Measurements from ENCODE around the gene TCF15. TPM values are rescaled to one million over a fixed set of nuclear protein-coding genes. Genes with fewer than 3 reads are reported as not detected.

TCF15 gene
- total RNA-seq, result 0.07 and 0.18 TPM in 2 replicates

DNA sequence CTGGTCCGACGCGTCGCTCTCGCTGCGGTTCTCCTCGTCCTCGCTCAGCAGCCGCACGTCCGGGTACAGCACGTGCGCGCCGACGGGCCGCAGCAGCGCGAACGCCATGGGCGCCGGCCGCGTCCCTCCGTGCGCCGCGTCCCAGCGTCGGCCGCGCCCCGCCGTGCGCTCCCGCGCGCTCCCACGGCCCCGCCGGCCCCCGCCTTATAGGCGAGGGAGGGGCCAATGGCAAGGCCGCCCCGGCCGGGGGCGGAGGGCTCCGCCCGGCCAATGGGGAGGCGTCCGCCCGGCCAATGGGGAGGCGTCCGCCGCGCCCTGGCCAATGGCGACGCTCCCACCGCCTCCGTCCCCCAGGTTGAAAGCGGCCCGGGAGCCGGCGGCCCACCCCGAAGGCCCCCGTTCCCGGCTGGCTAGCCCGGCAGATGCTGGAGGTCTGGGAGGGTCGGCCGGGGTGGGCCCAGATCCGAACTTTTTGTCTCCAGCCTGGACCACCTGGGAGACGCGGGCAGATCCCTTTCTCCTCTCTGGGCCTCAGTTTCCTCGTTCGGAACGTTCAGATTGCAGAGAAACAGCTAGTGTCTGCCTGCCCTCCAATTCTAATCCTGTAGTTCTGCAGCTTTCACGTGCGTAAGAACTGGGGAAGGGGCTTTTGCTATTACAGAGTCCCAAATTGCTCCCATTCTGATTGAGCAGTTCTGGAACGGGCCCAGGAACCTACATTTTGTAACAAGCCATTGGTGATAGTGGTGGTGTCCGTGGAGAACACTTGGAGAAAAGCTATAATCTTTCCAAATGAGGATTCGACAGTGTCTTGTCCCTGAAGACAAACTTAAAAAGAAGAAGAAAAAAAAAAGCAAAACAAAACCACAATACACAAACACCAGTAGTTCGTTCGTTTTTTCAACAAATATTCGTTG lies at the start of gene TCF15:
Gene TCF15 (minus strand): TSS at position 180 of the 917 bp plus-strand sequence. CDS start 72 bp downstream, at position 108.
- no peak for DNase-seq (ENCODE audit: low read depth, low spot score)

DNA sequence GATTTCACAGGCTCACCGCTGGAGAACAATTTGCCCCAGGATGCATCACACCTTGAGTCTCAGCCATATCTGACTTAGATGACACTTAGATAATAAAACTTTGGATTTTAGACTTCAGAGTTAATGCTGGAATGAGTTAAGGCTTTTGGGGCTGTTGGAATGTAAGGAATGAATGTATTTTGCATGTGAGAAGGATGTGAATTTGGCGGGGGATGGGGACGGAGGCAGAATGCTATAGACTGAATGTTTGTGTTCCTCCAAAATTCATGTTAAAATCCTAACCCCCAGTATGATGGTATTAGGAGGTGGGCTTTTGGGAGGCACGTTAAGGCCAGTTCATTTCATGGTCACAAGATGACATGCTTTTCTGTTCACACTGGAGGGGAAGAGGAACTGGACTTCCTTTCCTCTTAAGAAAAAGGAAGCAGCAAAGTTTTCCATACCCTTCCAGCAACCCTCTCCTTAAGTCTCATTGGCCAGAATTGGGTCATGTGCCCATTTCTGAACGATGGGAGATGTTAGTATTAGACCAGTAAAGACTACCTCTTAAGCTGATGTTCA lies 48.7 kb upstream of the TCF15 start:
- no peak for DNase-seq (ENCODE audit: low read depth, low spot score)

DNA sequence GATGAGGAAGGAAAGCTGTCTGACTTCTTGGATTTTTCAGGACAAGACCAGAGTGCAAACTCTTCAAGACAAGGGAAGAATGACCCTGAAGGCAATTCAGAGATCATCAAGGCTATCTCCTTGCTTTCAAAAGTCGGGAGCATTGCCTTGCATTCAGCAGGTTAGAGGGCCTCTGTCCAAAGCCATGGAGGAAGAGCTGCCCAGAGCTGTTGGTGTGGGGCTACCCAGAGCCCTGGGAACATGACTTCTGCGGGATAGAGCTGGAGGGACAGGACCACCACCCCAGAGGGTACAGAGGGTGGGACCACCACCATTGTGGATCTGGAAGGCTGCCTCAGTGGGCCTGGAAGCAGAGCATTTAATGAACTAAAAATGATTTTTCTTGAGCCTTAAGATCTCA lies 48.1 kb upstream of the TCF15 start:
- DNase-seq (ENCODE audit: low read depth, low spot score), result no peak

- DNase-seq (ENCODE audit: low read depth, low spot score), result no peak
These were observed 45.9 kb upstream of the TCF15 start for GRCh38 chr20:655726-656624.

DNA sequence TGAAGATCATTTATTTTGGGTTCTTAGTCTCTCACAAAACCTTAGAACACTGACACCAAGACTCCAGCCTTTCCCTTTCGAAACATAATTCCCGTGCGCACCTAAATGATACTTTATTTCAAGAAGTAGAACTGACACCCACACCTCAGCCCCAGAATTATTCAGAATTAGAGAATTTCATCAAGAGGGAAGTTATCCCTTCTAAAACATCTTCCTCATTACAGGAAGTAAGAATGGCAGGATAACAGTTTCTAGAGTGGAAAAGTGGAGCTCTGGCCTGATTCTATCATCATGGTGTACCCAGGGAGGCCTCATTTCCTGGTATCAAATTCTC lies 44.3 kb upstream of the TCF15 start:
- DNase-seq (ENCODE audit: low read depth, low spot score), result no peak

GRCh38 chr20:653590-654416 lies 43.7 kb upstream of the TCF15 start:
- no peak for DNase-seq (ENCODE audit: low read depth, low spot score)

DNA sequence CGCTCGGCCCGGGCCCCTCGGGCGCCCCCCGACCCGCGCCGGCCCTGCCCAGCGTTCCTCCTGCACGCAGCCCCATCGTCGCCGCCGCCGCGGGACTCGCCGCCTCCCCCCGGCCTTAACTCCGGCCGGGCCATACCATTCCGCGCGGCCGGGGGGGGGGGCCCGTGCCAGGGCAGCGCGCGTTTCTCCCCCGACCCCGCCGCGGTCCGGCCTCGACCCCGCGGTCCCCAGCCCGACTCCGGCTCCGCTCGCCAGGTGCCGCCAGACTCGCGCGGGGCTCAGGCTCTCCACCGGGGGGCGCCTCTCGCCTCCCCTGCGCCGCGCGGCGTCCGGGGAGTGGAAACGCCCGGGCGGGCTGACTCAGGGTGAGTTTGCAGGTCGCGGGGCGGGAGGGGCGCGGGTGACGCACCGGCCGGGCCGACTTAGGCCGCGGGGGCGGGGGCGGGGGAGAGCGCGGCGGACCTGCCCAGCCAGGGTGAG lies 43.0 kb upstream of the TCF15 start, which contains the start of gene SRXN1:
Gene SRXN1 (minus strand): TSS at position 91 of the 480 bp plus-strand sequence. CDS start 15 bp downstream, at position 76.
- DNase-seq (ENCODE audit: low read depth, low spot score), result peak; percentile 75

DNA sequence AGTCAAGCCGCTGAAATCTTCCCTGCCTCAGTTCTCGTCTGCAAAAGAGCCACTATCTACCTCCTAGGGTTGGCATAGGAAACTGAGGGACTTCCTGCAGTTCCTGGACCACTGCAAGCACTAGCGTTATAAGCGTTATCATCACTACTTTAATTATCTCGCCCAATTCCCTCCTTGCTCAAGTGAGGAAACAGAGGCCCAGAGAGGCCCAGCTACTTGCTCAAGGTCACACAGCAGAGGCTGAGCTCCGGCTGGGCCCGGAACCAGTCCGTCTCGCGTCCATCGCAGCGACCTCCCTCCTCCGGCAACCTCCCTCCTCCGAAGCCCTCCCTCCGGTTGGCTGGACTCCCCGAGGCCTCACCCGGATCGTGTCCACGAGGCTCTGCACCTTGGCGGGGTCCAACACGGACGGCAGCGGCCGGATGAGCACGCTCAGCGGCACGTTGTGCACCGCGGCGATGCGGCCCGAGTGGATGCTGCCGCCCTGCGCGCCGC lies 42.6 kb upstream of the TCF15 start:
- no peak for DNase-seq (ENCODE audit: low read depth, low spot score)

GRCh38 chr20:651713-652614 lies 41.9 kb upstream of the TCF15 start:
- no peak for DNase-seq (ENCODE audit: low read depth, low spot score)

- no peak for DNase-seq (ENCODE audit: low read depth, low spot score)
These were observed 40.8 kb upstream of the TCF15 start for GRCh38 chr20:650954-651353.

DNA sequence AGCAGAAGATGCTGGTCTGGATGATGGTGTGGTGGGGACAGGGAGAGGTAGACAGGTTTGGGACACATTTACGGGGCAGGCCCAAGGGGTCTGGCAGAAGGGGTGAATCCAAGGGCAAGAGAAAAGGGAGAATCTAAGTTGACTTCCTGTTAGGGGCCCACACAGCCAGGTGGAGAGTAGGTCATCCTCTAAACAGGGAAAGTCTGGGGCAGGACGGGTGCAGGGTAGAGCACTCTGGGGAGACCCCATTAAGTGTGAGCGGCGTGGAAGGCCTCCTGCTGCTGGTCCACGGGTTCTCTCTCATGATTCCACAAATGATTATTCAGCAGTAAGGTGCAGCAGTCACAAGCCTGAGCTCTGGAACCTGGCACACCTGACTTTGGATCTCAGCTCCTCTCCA lies 40.2 kb upstream of the TCF15 start:
- DNase-seq (ENCODE audit: low read depth, low spot score), result no peak

DNA sequence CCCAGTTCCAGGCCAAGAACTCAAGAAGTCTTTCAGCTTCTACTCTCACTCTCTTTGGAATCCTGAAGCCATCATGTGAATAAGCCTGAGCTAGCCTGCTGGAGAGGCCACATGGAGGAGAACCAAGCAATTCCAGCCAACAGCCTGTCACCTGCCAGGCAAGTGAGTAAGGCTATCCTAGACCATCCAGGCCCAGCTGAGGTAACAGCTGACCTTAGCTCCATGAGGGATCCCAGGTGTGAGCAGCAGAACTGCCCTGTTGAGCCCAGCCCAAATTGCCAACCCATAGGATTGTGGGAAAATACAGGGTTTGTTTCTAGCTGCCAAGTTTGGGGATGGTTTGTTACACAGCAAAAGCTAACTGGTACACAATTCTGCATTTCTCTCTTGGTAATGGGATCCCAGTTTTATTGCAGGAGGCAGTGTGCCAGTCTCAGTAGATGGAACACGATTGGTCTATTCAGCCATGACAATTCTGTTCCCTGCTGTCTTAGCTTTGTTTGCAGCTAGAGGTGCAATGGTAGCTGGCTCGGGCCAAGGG lies 37.4 kb upstream of the TCF15 start:
- DNase-seq (ENCODE audit: low read depth, low spot score), result no peak

DNA sequence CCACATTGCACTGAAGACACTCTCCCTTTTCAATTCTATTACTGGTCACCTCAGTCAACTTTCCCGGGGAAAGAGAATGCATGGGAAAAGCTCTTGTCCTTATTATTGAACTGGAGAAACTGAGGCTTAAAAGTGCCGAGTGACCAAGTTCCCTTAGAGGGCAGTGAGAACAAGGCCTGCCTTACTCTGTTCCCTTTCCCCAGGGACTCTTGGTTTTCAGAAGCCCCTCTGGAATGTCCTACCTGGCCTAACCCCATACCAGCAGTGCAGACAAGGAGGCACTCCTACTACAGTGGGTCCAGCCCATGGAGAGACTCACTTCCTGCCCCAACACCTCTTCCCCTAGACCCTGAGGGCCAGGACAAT lies 36.7 kb upstream of the TCF15 start:
- no peak for DNase-seq (ENCODE audit: low read depth, low spot score)

- DNase-seq (ENCODE audit: low read depth, low spot score), result no peak
These were observed 36.2 kb upstream of the TCF15 start for GRCh38 chr20:646107-646867.

DNA sequence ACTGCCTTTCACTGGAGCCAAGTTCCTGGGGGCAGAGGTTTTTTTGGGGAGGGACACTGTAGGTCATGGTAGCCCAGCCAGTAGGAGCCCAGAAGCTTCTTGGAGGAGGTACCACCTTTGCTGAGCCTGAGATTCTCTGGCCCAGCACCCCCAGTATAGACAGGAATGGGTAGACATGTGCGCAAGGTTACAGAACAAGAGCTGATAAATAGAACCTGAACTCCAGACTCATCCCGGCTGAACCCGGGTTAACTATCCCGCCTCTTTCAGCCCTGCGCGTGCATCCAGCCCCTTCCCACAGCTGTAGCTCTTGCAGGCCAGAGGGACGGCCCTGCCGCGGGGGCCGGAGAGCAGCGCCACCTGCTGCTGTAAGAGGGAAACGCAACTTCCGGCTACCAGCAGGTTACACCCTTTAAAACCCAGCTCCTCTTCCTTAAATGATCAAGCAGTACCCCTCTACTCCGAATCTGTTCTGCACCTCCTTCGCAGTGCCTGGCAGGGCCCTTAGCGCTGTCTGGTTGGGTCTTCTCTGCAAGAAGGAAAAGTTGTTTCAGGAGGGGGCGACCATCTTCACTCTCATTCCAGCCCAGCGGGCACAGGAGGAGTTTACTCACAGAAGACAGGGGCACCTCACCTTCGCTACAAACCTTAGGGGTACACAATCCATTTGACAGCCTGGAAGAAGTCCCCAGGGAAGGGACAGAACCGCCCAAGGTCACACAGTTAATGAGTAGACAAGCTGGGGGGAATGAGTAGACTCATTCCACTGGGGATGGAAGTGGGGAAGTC lies 35.4 kb upstream of the TCF15 start:
- DNase-seq (ENCODE audit: low read depth, low spot score), result peak; percentile 7

DNA sequence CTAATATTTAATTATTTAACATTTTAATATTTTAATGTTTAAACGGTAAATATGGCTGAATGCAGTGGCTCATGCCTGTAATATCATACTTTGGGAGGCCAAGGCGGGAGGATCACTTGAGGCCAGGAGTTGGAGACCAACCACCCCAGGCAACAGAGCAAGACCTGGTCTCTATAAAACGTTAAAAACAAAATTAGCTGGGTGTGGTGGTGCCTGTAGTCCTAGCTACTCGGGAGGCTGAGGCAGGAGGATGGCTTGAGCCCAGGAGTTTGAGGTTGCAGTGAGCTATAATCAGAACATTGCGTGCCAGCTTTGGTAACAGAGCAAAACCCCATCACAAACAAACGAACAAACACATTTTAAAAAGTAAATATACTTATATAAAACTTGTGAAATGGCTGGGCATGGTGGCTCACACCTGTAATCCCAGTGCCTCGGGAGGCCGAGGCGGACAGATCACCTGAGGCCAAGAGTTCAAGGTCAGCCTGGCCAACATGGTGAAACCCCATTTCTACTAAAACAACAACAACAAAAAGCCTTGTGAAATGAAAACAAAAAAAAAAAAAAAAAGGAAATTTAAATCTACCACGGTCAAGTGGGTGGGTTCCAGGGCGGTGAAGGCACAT lies 34.7 kb upstream of the TCF15 start:
- DNase-seq (ENCODE audit: low read depth, low spot score), result no peak

GRCh38 chr20:642398-643174 lies 32.5 kb upstream of the TCF15 start:
- no peak for DNase-seq (ENCODE audit: low read depth, low spot score)

Measured in pulmonary artery endothelial cell (primary cell).